ENCODE results near the gene PTDSS2. TPM values are rescaled to one million over a fixed set of nuclear protein-coding genes. Genes with fewer than 3 reads are reported as not detected.
A peak's percentile ranks its signal among the peaks of the same experiment; 100 is the strongest.

Gene PTDSS2
- total and polyA plus RNA-seq, 9 of the 15 experiments (the other 6 are each of a cell fraction or from before 2014, with no cell fraction given): 0.45 to 53.9 (median 17.2) TPM

GRCh38 chr11:506995-507726 is 57.1 kb downstream of the PTDSS2 start, which contains the start of gene RNH1 (continued):
- TF ChIP-seq ZBTB9 (CRISPR knock-in tag; IDR thresholded peaks at IDR 0.05): peak; percentile 68
- 0 out of 2 replicates have a peak, but pooled peaks have one; percentile 9 for TF ChIP-seq HNRNPL (IDR thresholded peaks at IDR 0.05; ENCODE audit: low read depth, low read length)
- TF ChIP-seq ZBTB7A (IDR thresholded peaks at IDR 0.05; ENCODE audit: borderline replicate concordance, control insufficient read depth, low read depth, low read length): peak; percentile 59
- TF ChIP-seq, protein P1, sequence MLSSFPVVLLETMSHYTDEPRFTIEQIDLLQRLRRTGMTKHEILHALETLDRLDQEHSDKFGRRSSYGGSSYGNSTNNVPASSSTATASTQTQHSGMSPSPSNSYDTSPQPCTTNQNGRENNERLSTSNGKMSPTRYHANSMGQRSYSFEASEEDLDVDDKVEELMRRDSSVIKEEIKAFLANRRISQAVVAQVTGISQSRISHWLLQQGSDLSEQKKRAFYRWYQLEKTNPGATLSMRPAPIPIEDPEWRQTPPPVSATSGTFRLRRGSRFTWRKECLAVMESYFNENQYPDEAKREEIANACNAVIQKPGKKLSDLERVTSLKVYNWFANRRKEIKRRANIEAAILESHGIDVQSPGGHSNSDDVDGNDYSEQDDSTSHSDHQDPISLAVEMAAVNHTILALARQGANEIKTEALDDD (IDR thresholded peaks at IDR 0.05): no peak
- peak; percentile 85 for TF ChIP-seq L3MBTL2 (IDR thresholded peaks at IDR 0.05)
- TF ChIP-seq, protein P2, sequence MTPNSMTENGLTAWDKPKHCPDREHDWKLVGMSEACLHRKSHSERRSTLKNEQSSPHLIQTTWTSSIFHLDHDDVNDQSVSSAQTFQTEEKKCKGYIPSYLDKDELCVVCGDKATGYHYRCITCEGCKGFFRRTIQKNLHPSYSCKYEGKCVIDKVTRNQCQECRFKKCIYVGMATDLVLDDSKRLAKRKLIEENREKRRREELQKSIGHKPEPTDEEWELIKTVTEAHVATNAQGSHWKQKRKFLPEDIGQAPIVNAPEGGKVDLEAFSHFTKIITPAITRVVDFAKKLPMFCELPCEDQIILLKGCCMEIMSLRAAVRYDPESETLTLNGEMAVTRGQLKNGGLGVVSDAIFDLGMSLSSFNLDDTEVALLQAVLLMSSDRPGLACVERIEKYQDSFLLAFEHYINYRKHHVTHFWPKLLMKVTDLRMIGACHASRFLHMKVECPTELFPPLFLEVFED (CRISPR knock-in tag; conservative IDR thresholded peaks at IDR 0.05): peak; percentile 64; the same call in 1 of the 2 replicates
- TF ChIP-seq, protein P3, sequence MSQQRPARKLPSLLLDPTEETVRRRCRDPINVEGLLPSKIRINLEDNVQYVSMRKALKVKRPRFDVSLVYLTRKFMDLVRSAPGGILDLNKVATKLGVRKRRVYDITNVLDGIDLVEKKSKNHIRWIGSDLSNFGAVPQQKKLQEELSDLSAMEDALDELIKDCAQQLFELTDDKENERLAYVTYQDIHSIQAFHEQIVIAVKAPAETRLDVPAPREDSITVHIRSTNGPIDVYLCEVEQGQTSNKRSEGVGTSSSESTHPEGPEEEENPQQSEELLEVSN (IDR thresholded peaks at IDR 0.05; ENCODE audit: borderline replicate concordance in 1 of 2, extremely low read depth in 1 of 2, insufficient read depth in 1 of 2, insufficient read length in 1 of 2, low read depth in 1 of 2, low read length in 1 of 2, poor library complexity in 1 of 2, severe bottlenecking in 1 of 2): peak; percentile 8 to 84
- no peak for TF ChIP-seq GATAD2B (IDR thresholded peaks at IDR 0.05; ENCODE audit: borderline replicate concordance)
- peak; percentile 32; the same call in 1 of the 2 replicates for TF ChIP-seq PML (IDR thresholded peaks at IDR 0.05; ENCODE audit: low read length)
- no peak for TF ChIP-seq TARDBP (IDR thresholded peaks at IDR 0.05)
- 0 out of 2 replicates have a peak, but pooled peaks have one; percentile 6 for TF ChIP-seq SOX6 (IDR thresholded peaks at IDR 0.05)
- no peak for TF ChIP-seq KAT8 (IDR thresholded peaks at IDR 0.05; ENCODE audit: low read depth)
- TF ChIP-seq, protein P4, sequence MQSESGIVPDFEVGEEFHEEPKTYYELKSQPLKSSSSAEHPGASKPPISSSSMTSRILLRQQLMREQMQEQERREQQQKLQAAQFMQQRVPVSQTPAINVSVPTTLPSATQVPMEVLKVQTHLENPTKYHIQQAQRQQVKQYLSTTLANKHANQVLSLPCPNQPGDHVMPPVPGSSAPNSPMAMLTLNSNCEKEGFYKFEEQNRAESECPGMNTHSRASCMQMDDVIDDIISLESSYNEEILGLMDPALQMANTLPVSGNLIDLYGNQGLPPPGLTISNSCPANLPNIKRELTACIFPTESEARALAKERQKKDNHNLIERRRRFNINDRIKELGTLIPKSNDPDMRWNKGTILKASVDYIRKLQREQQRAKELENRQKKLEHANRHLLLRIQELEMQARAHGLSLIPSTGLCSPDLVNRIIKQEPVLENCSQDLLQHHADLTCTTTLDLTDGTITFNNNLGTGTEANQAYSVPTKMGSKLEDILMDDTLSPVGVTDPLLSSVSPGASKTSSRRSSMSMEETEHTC (IDR thresholded peaks at IDR 0.05): 0 out of 2 replicates have a peak, but pooled peaks have one; percentile 5
- TF ChIP-seq, protein P5, sequence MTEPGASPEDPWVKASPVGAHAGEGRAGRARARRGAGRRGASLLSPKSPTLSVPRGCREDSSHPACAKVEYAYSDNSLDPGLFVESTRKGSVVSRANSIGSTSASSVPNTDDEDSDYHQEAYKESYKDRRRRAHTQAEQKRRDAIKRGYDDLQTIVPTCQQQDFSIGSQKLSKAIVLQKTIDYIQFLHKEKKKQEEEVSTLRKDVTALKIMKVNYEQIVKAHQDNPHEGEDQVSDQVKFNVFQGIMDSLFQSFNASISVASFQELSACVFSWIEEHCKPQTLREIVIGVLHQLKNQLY (CRISPR knock-in tag; conservative IDR thresholded peaks at IDR 0.05): peak in 1 of 2 experiments; percentile 58; a peak in 1 of 4 replicates
- TF ChIP-seq, protein P6, sequence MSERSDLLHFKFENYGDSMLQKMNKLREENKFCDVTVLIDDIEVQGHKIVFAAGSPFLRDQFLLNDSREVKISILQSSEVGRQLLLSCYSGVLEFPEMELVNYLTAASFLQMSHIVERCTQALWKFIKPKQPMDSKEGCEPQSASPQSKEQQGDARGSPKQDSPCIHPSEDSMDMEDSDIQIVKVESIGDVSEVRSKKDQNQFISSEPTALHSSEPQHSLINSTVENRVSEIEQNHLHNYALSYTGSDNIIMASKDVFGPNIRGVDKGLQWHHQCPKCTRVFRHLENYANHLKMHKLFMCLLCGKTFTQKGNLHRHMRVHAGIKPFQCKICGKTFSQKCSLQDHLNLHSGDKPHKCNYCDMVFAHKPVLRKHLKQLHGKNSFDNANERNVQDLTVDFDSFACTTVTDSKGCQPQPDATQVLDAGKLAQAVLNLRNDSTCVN (CRISPR knock-in tag; IDR thresholded peaks at IDR 0.05): 0 out of 2 replicates have a peak, but pooled peaks have one; percentile 20
- TF ChIP-seq JUND (IDR thresholded peaks at IDR 0.05; ENCODE audit: borderline replicate concordance, low read depth, low read length): 0 out of 2 replicates have a peak, but pooled peaks have one; percentile 1
- TF ChIP-seq JUND (tag; IDR thresholded peaks at IDR 0.05; ENCODE audit: borderline replicate concordance, low read depth, low read length): no peak
- no peak for TF ChIP-seq ZNF431 (CRISPR knock-in tag; IDR thresholded peaks at IDR 0.05)
